T-helper 9 cell (primary cell): ENCODE results near the gene ALG5.

Experiments
- DNase-seq: peaks from one replicate; pipeline ENCODE4 v3.0.0-alpha.2; 2020
- total RNA-seq, 2 donors: gene quantifications; one replicate each; lab custom pipeline; 2026; lab: John Stamatoyannopoulos, UW

ALG5 gene, protein sequence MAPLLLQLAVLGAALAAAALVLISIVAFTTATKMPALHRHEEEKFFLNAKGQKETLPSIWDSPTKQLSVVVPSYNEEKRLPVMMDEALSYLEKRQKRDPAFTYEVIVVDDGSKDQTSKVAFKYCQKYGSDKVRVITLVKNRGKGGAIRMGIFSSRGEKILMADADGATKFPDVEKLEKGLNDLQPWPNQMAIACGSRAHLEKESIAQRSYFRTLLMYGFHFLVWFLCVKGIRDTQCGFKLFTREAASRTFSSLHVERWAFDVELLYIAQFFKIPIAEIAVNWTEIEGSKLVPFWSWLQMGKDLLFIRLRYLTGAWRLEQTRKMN
- total RNA-seq = 22.7 to 32.3 reads per million in 2 donors

DNA sequence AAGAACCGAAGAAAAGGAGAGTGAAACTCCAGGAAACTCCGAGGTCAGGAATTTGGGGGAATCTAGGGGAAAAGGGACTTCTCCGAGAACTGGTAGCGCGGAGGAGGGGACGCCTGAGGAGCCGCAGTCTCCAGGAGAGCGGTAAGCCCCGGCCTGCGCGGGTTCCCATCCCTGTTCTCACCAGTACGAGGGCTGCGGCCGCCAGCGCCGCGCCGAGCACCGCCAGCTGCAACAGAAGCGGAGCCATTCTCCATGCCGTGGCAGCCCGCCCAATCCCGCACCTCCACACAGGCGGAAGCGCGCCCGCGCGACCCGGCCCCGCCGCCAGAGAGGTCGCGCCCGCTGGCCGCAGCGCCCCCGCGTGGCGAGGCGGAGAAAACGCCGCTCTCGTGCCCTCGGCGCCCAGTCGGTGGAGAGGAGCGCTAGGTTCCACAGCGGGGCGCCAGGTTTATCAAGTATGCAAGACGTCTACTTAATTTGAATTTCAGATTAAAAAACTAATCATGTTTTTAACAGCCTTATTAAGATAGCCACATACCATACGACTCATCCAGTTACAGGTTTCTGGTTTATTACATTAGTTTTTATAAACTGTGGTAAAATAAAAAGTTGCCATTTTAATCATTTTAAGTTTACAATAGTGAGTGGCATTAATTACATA lies at the start of gene ALG5:
Gene ALG5, minus strand, starts transcription at position 287 of the 661 bp plus-strand sequence. Its CDS starts 40 bp downstream, at position 247.
- peak; percentile 92 for DNase-seq

- no peak for DNase-seq
Measured at GRCh38 chr13:37047846-37048245, 48.7 kb upstream of the ALG5 start.

DNA sequence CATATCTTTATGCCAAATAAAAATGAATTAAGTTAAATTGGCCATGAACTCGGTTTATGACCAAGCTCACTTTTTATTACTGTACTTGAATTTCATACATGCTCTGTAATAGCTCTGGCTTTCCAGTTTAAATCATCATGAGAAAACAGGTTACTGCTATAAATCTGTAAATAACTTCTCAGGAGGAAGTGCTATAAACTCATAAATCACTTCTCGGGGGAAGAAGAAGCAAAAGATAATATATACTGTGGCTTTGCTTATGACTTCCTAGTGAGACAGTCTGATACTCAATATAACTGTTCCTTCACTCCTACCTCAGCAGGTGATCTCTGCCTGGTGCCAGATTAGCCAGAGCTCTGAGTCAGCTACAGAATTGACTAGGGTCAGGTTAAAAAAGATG lies 47.9 kb upstream of the ALG5 start:
- no peak for DNase-seq

DNA sequence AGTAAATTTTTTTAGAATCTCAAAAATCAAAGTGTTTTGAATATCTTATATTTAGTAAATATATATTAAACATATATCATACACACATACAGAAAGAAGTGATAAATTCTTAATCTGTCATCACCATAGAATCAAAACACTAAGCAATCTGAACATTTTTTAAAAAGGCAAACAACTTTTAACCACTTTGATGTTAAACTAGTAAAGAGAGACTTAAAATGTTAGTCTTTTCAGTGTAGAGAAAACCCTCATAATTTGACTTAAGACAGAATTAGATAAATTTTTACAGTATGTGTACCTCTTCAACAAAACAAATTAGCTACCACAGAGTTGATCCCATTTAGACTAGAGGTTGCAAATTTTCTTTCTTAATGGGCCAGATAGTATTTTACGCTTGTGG lies 46.9 kb upstream of the ALG5 start:
- no peak for DNase-seq

DNA sequence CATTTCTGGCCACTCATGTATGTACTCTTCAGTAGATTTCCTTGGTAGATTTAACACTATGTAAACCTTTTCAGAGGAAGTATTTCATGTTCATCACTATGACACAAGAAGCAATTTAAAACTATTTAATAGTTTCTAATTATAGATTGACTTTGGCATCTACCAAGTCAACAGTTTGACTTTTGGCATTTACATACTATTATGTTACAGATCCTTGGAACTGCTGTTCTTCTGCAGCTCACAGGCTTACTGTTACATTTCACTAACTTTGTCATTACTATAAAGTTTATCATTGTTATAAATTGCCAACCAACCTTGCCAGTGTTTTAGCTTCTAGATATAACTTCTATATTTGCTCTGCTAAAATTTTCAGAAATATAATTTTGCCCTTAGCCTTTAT lies 41.6 kb upstream of the ALG5 start:
- DNase-seq = no peak

DNA sequence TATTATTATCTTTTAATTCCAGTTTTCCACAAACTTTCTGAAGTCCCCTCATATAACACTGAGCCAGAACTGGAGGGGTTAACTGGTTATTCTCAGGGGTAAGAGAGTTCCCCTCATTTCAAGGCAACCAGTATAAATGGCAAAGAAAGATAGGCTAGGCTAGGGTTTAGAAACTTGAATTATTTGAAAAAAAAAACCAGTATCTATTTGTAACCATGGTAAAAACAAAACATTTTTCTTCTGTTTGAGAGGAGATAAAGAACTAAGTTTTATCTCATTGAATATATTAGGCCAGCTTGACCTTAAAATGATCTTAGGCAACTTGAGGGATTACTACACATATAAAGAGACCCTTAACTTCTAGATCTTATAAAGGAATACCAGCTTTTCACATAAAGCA lies 40.8 kb upstream of the ALG5 start:
- no peak for DNase-seq

- no peak for DNase-seq
Measured at GRCh38 chr13:37037241-37037640, 38.1 kb upstream of the ALG5 start.

DNA sequence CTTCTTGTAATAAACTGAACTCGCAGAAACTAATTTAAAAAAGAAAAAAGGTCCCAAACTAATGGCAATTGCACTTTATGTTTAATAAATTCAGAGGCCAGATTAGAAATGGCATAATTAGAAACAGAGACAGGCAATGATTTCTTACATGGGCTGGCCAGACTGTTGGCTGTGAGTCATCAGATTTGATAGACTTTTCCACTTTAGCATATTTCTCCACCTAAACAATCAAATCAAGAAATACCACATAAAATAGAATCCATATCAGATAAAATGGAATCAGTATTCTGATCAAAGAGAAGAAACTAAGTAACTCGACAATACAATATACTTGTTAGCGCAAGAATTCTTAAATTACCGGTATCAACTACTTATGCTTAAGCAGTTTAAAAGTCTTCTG lies 30.5 kb upstream of the ALG5 start:
- DNase-seq = no peak

DNA sequence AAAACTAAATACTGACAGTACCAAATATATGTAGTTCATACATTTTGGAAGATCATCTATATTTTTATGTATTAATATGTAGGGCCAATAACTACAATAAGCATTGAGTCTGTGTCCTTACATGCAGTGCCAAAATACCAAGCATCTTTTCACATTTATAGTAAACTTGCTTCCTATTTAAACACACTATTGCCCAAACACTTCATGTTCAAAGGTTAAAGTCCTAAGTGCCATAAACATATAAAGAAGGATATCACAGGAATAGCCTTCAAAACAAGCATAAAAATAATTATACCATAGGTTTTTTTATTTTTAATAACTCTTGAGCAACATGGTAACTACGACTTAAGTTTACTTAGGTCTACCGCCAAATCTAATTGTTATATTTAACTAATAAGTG lies 28.5 kb upstream of the ALG5 start:
- DNase-seq = no peak

GRCh38 chr13:37026771-37027170 lies 27.6 kb upstream of the ALG5 start:
- no peak for DNase-seq

GRCh38 chr13:37023871-37024270 lies 24.7 kb upstream of the ALG5 start:
- DNase-seq = no peak

- DNase-seq = no peak
Measured at GRCh38 chr13:37014609-37015008, 15.5 kb upstream of the ALG5 start.

DNA sequence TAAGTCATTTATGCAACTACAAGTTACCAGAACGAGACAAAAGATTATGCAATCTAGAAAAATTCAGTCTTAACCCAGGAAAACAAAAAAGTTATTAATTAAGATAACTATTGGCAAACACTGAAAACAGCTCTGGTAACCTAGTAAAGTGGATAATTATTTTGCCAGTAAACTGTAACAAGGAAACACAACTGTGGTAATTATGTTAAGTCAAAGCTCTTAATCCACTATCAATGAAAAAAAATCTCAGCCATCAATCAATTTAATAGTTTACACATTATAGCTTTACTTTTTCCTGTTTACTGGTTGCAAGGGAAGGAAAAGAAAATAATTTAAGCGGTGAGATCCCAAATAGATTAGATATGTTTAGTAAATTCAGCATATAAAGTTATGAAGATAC lies 12.6 kb upstream of the ALG5 start:
- no peak for DNase-seq

GRCh38 chr13:37011002-37011401 lies 11.9 kb upstream of the ALG5 start:
- no peak for DNase-seq

GRCh38 chr13:37010424-37010823 lies 11.3 kb upstream of the ALG5 start:
- DNase-seq = no peak

GRCh38 chr13:37009692-37010091 lies 10.6 kb upstream of the ALG5 start:
- DNase-seq = no peak

DNA sequence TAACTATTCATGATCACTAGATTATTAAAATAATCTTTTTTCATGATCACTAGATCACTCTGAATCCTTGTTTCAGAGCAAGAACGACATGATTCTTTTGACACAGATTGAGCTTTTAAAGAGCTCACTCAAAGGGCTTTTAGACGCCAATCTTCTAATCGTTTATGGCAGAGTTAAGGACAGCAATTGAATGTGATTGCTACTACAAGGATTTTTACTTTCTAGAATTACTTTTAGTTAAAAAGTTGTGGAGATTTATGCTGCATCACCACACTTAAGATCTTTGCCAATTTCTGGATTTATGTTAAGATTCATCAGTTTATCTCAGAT lies 2.7 kb upstream of the ALG5 start:
- DNase-seq = no peak

- DNase-seq = peak; percentile 8
Measured at GRCh38 chr13:36998624-36999041, 507 bp downstream of the ALG5 start.

- no peak for DNase-seq
Measured at GRCh38 chr13:36997716-36998427, 1.3 kb downstream of the ALG5 start.

DNA sequence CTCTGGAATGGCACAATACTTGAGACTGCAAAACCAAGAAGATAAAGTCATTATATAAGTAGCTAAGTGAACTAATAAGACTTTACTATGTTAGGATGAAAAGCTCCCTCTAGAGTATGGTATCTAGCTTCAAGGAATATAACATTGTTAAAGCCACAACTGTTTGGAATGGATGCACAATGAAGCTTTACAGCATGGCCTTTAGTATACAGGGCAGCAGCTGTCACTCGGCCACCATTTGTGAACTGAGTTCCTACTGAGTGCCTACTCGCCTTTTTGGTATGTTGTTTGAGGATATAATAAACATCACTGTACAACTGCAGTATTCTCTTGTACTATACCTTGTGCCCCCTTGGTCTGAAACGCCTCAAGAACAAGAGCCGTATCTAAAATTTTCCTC lies 6.8 kb downstream of the ALG5 start:
- DNase-seq = no peak

- DNase-seq = no peak
Measured at GRCh38 chr13:36986462-36987240, 12.5 kb downstream of the ALG5 start.

DNA sequence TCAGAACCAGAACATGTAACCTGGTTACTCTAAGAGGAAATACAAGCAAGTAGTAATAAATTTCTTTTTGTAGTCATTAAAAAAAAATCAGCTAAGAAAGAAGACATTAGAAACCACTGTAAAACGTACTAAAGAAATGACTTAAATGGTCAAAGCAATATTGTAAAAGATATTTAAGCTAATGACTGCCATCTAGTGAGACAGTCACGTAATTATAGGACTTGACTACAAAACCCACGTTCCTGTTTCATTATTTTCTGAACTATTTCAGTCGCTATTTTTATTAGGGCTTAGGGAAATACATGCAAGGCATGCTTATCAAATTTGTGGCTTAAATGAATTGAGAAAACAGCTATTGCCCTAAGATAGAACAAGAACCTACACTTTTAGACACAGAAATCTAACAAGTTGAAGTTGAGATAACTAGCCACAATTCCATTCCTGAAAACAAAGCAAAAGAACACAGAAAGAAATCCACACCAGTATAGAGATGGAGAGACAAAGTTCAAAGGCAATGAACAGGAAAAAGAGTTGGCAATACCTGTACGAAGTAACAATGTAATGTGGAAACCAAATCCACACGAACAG lies 17.9 kb downstream of the ALG5 start:
- no peak for DNase-seq
